Brain microvascular endothelial cell (primary cell): Measurements from ENCODE around the gene CTRL.

Experiments
- DNase-seq: peaks from one replicate; pipeline ENCODE4 v3.0.0-alpha.2; 2020
- H3K27ac ChIP-seq: fragments of 250-450 bp; sonication (Bioruptor Pico); 2 replicates; pipeline ENCODE4 v1.5.1; 2020; ENCODE audit warnings: mild to moderate bottlenecking, moderate library complexity
- H3K27me3 ChIP-seq: fragments of 250-450 bp; sonication (Bioruptor Pico); replicated peaks from 2 replicates; pipeline ENCODE4 v1.5.1; 2020; ENCODE audit warnings: mild to moderate bottlenecking
- H3K36me3 ChIP-seq: fragments of 250-450 bp; sonication (Bioruptor Pico); replicated peaks from 2 replicates; pipeline ENCODE4 v1.5.1; 2020; ENCODE audit warnings: mild to moderate bottlenecking
- H3K4me3 ChIP-seq: 2 replicates; pipeline ENCODE4 v1.5.1; 2011; ENCODE audit warnings: low read depth, mild to moderate bottlenecking, control low read depth, low read length, moderate library complexity
- CTCF ChIP-seq: IDR thresholded peaks from 2 replicates; pipeline ENCODE4 v1.5.1; 2011; ENCODE audit warnings: low read depth, mild to moderate bottlenecking, moderate library complexity, low read length, control low read depth, inconsistent platforms; ENCODE audit errors: missing control alignments
- in situ Hi-C: cut with HindIII; loops from 2 replicates; pipeline ENCODE4 v1.10.0; 2017; ENCODE audit warnings: low sequenced_read_pairs, low pct_ligation_motif_present

Gene CTRL

GRCh38 chr16:67932462-67932840, 789 bp upstream of the CTRL start:
- peaks cover 11% of the 10 kb centered on the region for H3K36me3 ChIP-seq
- H3K27me3 ChIP-seq, result no peaks in the 10 kb centered on the region
- no peak overlapping the region for H3K4me3 ChIP-seq
- no peak for TF ChIP-seq CTCF
- no peak for DNase-seq
- in situ Hi-C loops, result no loop called here
- H3K27ac ChIP-seq, result no peak overlapping the region

- DNase-seq, result no peak
- no peak overlapping the region for H3K4me3 ChIP-seq
- in situ Hi-C loops, result no loop called here
Measured at GRCh38 chr16:67930678-67931211, 917 bp downstream of the CTRL start.

GRCh38 chr16:67930191-67930590, 1.5 kb downstream of the CTRL start:
- Histone ChIP-seq H3K27ac (no peak overlapping the region), H3K36me3 (peaks cover 11% of the 10 kb centered on the region), H3K27me3 (no peaks in the 10 kb centered on the region), H3K4me3 (no peak overlapping the region)
- DNase-seq, result no peak
- in situ Hi-C loops, result no loop called here
- TF ChIP-seq CTCF, result no peak

More at GRCh38 chr16:67930678-67931211, 917 bp downstream of the CTRL start:
- Histone ChIP-seq H3K27me3 (no peaks in the 10 kb centered on the region), H3K36me3 (peaks cover 11% of the 10 kb centered on the region), H3K27ac (no peak overlapping the region)
- no peak for TF ChIP-seq CTCF

GRCh38 chr16:67928561-67929364, 2.9 kb downstream of the CTRL start:
- DNase-seq, result peak; percentile 34
- no peak overlapping the region for H3K4me3 ChIP-seq
- in situ Hi-C loops, result no loop called here
- peak; percentile 92 for TF ChIP-seq CTCF
- peaks cover 11% of the 10 kb centered on the region for H3K36me3 ChIP-seq
- H3K27ac ChIP-seq, result no peak overlapping the region
- H3K27me3 ChIP-seq, result no peaks in the 10 kb centered on the region

GRCh38 chr16:67928147-67928546, 3.5 kb downstream of the CTRL start:
- TF ChIP-seq CTCF, result no peak
- no peaks in the 10 kb centered on the region for H3K27me3 ChIP-seq
- in situ Hi-C loops, result no loop called here
- no peak overlapping the region for H3K27ac ChIP-seq
- peaks cover 11% of the 10 kb centered on the region for H3K36me3 ChIP-seq
- H3K4me3 ChIP-seq, result no peak overlapping the region
- DNase-seq, result no peak
